HG02642 (cell line): ENCODE results near the gene FNDC1.
A peak's percentile ranks its signal among the peaks of the same experiment; 100 is the strongest.

Experiments
- ATAC-seq: cut with Tn5 transposase; IDR thresholded peaks from one replicate; pipeline ENCODE4 v1.9.1; 2021; ENCODE audit warnings: mild to moderate bottlenecking; ENCODE audit not compliant: unreplicated experiment, poor library complexity

Gene FNDC1

DNA sequence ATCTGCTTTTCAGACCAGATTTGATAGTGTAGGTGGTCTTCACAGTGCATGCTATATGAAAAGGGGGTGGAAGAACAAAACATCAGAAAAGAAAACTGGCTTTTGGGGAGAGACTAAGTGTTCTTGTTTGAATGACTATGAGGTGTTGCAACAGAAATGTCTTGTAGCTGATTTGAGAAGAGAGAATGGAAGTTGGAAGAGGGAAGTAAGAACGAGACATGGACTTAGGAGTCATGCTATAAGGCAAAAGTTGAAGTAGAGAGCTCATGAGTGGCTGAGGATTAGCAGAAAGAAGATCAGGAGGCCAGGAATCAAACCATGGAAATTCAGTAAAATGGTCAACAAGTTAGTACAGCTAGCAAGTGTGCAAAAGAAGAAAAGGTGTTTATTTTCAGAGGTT is 32.1 kb downstream of the FNDC1 start:
- no peak for ATAC-seq

- ATAC-seq = no peak
These were observed 34.3 kb downstream of the FNDC1 start for GRCh38 chr6:159203304-159204005.

DNA sequence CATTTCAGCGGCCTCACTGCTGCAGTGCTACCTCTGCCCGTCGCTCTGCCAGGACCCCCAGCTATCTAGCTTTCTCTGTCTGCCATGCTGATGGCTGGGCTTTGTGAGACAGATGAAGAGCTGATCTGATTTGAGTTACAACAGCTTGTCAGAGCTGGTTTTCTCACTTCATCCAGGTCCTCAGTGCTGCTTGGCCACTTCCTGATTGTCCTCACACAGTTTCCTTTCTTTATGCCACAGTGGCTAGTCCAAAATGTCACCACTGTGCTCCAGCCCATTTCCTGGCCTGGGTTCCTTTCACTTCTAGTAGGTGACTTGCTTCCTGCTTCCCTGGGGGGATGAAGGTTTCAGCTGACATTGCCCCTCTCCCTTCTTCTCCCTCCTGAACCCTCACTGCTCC is 35.4 kb downstream of the FNDC1 start:
- ATAC-seq = no peak

GRCh38 chr6:159212028-159212427 is 42.8 kb downstream of the FNDC1 start:
- ATAC-seq = no peak

DNA sequence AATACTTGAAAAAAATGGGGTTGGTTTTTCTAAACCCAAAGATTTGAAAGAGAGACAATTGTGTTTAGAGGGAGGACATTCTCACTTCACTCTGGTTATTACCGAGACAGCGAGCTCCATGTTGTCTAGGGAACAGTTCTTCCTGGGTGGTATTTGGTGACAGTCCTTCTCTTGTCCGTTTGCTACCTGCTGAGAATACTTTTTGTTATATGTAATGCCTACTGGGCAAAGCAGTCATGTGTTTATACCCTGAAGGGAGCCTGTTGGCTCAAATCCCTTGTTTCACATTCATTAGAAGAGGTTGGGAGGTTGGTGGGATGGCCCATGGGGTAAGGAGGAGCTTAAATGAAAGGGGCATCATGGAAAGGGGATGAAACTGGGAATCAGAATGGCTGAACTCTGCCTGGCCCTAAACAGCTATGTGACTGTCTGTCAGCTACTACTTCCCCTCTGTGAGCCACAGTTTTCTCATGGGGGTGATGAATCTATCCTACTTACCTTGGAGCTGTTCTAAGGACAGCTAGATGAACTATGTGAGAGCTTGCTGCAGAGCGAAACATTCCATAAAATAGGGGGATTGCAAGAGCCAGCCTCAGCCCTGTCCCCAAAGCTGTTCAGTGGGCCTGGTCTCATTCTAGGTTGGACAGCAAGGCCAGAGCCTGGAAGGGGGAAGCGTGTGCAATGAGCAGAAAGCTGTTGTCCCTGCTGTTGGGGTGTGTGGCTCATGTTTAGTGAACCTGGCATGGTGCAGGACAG is 43.5 kb downstream of the FNDC1 start:
- no peak for ATAC-seq

- ATAC-seq = no peak
These were observed 44.2 kb downstream of the FNDC1 start for GRCh38 chr6:159213405-159213804.

GRCh38 chr6:159214281-159214680 is 45.1 kb downstream of the FNDC1 start:
- ATAC-seq = no peak

GRCh38 chr6:159217595-159218275 is 48.5 kb downstream of the FNDC1 start:
- ATAC-seq = peak; percentile 74

DNA sequence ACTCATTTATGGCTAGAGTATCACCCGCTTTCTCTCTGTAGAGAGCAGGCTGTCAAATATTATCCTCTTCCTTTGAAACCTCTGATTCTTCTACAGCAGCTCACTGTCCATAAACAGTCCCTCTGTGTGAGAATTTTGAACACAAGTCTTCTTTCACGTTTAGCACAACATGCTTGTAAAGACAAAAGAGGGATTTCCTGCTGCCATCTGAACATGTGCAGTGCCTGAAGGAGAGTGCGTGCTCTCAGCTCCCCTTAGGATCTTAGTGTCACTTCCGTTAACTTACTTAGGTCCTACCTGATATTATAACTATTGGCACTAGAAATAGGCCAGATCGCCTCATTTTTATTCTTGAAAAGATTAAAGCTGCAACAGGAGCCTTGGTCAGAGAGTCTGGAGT is 50.9 kb downstream of the FNDC1 start:
- no peak for ATAC-seq

DNA sequence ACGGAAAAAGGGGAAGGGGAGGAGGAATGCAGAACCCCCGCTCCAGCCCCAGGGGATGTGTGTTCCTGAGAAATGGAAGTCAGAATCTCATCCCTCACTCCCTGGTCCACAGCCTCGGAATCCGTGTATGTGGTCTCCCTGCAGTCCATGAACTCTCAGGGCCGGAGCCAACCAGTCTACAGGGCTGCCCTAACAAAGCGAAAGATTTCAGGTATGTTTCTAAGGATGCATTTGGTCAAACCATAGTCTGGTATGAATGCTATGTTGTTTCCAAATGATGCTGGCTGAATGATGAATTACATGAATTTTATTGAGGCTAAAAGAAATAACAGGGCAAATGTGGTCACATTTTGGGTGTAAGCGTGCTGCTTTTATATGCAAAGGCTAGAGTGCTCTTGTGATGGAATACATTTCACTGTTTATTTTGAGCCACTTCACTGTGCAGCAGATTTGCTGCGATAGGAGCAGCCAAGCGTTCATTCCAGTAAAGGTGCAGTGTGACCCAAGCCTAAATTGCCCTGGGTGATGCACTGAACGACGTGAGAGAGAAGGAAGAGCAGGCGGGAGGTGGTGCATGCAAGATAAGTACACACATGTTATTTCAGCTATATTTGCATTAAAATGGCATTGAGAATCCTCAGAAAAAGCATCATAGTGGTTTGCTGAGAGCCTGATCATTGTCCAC is 52.4 kb downstream of the FNDC1 start:
- no peak for ATAC-seq

DNA sequence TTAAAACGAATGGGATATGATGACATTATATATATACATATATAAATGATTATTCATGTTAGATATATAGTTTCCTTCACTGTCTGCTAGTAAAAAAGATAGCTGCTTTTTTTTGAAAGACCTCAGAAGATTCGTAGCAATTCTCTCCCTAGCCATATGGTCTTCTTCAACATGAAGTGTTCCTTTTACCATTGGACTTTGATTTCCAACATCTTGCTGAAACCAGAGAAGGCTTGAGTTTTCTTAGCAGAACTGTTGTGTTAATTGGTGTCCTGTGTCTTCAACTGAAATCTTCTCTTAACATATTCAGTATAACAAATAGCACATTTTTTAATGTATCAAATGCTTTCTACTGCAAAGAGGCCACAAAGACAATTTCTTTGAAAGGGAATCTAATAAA is 55.3 kb downstream of the FNDC1 start:
- ATAC-seq = no peak

GRCh38 chr6:159229651-159230051 is 60.5 kb downstream of the FNDC1 start:
- no peak for ATAC-seq

DNA sequence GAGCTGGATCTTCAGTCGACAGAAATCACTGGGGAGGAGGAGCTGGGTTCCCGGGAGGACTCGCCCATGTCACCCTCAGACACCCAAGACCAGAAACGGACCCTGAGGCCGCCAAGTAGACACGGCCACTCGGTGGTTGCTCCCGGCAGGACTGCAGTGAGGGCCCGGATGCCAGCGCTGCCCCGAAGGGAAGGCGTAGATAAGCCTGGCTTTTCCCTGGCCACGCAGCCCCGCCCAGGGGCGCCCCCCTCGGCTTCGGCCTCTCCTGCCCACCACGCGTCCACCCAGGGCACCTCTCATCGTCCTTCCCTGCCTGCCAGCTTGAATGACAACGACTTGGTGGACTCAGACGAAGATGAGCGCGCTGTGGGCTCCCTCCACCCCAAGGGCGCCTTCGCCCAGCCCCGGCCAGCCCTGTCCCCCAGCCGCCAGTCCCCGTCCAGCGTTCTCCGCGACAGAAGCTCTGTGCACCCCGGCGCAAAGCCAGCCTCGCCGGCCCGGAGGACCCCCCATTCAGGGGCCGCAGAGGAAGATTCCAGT is 63.0 kb downstream of the FNDC1 start:
- no peak for ATAC-seq

GRCh38 chr6:159232751-159233150 is 63.6 kb downstream of the FNDC1 start:
- ATAC-seq = no peak

DNA sequence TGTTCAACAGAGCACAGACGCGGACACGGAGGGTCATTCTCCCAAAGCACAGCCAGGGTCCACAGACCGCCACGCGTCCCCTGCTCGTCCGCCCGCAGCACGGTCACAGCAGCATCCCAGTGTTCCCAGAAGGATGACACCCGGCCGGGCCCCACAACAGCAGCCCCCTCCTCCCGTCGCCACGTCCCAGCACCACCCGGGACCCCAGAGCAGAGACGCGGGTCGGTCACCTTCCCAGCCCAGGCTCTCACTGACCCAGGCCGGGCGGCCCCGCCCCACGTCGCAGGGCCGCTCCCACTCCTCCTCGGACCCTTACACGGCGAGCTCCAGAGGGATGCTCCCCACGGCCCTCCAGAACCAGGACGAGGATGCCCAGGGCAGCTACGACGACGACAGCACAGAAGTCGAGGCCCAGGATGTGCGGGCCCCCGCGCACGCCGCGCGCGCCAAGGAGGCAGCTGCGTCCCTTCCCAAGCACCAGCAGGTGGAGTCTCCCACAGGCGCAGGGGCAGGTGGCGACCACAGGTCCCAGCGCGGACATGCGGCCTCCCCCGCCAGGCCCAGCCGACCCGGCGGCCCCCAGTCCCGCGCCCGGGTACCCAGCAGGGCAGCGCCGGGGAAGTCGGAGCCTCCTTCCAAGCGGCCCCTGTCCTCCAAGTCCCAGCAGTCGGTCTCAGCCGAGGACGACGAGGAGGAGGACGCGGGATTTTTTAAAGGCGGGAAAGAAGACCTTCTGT is 64.3 kb downstream of the FNDC1 start:
- ATAC-seq = no peak

GRCh38 chr6:159234102-159234553 is 64.9 kb downstream of the FNDC1 start:
- ATAC-seq = no peak

- ATAC-seq = no peak
These were observed 69.8 kb downstream of the FNDC1 start for GRCh38 chr6:159238920-159239558.

GRCh38 chr6:159249128-159249527 is 79.9 kb downstream of the FNDC1 start:
- no peak for ATAC-seq

DNA sequence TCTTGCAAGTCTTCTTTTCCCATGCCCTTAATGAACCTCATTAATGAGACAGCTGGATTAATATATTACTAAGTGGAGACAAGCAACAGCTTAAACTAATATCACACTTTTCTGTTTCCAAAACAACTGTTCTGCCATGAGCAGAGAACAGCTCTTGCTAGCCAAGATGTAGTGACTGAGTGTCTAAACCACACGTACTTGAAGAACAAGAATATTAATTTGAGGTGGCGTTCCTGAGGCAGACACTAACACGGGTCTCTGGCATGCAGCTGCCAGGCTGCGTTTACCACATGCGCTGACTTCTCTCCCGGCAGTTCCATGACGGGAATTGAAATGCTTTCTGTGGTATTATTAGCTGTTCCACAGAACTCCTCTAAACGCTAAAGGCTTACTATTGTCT is 80.6 kb downstream of the FNDC1 start:
- ATAC-seq = no peak
